Activated naive CD8-positive, alpha-beta T cell treated with anti-CD3 and anti-CD28 coated beads, Interleukin-2, amount 10 ng/mL, durations not matched to agents 7 days and 5 days (primary cell): Measurements from ENCODE around the gene ADTRP. TPM values are rescaled to one million over a fixed set of nuclear protein-coding genes. Genes with fewer than 3 reads are reported as not detected.

Experiments
- ATAC-seq: fragments of 150-1000 bp; cut with Tn5 transposase; one replicate; pipeline ENCODE4 v1.10.0; 2021; ENCODE audit warnings: low read depth, moderate library complexity
- POLR2A ChIA-PET: fragments of 350-600 bp; sonication (Branson Sonifier 250); formaldehyde crosslinking; loops from one replicate; lab custom pipeline; 2021; ENCODE audit warnings: antibody characterized with exemption; lab: Charles Lee
- DNase-seq: peaks from one replicate; pipeline ENCODE4 v3.0.0; 2021
- H3K27ac Mint-ChIP-seq: one replicate; pipeline ENCODE4 v1.8.0; 2022; ENCODE audit warnings: mild to moderate bottlenecking, mixed read lengths
- H3K27me3 Mint-ChIP-seq: one replicate; pipeline ENCODE4 v1.8.0; 2022; ENCODE audit warnings: mild to moderate bottlenecking, moderate library complexity, mixed read lengths
- H3K36me3 Mint-ChIP-seq: one replicate; pipeline ENCODE4 v1.8.0; 2021; ENCODE audit warnings: mild to moderate bottlenecking, mixed read lengths
- H3K4me1 Mint-ChIP-seq: one replicate; pipeline ENCODE4 v1.8.0; 2021; ENCODE audit warnings: mixed read lengths
- H3K4me3 Mint-ChIP-seq: one replicate; pipeline ENCODE4 v1.8.0; 2022; ENCODE audit warnings: mild to moderate bottlenecking, moderate library complexity, mixed read lengths
- H3K9me3 Mint-ChIP-seq: one replicate; pipeline ENCODE4 v1.8.0; 2021; ENCODE audit warnings: mixed read lengths
- total RNA-seq, 2 experiments: library from RNA; stranded (reverse); gene quantifications; one replicate each; pipeline ENCODE4 v1.2.3, GENCODE V29; 2021

The ADTRP gene, protein sequence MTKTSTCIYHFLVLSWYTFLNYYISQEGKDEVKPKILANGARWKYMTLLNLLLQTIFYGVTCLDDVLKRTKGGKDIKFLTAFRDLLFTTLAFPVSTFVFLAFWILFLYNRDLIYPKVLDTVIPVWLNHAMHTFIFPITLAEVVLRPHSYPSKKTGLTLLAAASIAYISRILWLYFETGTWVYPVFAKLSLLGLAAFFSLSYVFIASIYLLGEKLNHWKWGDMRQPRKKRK
- 1 to 10 TPM; 1.9 to 2.3 TPM for total RNA-seq

DNA sequence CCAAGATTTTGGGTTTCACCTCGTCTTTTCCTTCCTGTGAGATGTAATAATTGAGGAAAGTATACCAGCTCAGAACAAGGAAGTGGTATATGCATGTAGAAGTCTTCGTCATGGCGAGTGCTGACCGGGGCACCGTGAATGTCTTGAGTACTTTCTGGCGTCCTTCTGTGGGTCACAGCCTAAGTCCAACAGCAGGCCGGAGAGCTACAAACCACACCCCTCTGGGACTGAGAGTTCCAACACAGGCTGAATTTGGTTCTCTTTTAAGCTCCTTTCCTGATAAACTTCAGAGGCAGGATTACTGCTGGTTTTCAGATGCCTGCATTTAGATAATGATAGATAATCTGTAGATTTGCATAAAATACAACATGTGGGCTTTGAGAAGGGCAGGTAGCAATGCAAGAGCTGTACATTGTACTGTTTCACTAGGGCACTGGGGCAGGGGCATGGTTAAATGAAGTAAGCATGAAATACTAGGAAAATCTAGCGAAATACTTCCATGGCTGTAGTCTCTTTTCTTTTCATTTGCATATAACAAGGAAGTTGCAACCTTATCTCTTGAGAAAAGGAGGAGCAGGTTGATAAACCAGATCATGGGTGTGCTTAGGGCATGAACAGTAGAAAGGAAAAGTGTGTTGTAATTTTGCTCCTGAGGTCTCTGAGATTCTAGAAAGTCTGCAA lies at the start of gene ADTRP:
ADTRP (minus strand) TSS at position 156 of the 681 bp plus-strand sequence; CDS start at position 112, 44 bp downstream.
- DNase-seq (no peak), ATAC-seq (no peak)
- Mint-ChIP-seq H3K27ac (no peak within 1 kb of the TSS), H3K4me1 (no peaks in the 10 kb centered on the region), H3K36me3 (peaks cover 2% of the 10 kb centered on the region), H3K4me3 (no peak within 1 kb of the TSS), H3K9me3 (peaks cover 4% of the 10 kb centered on the region), H3K27me3 (no peaks in the 10 kb centered on the region)
- POLR2A ChIA-PET, result no interaction called here

GRCh38 chr6:11826779-11827178 lies 48.2 kb upstream of the ADTRP start:
- no peak for ATAC-seq
- H3K27ac Mint-ChIP-seq, result no peak overlapping the region
- no peaks in the 10 kb centered on the region for H3K4me1 Mint-ChIP-seq
- H3K27me3 Mint-ChIP-seq, result no peaks in the 10 kb centered on the region
- no peaks in the 10 kb centered on the region for H3K36me3 Mint-ChIP-seq
- no peak for DNase-seq
- POLR2A ChIA-PET, result no interaction called here
- no peaks in the 10 kb centered on the region for H3K9me3 Mint-ChIP-seq
- no peak overlapping the region for H3K4me3 Mint-ChIP-seq

DNA sequence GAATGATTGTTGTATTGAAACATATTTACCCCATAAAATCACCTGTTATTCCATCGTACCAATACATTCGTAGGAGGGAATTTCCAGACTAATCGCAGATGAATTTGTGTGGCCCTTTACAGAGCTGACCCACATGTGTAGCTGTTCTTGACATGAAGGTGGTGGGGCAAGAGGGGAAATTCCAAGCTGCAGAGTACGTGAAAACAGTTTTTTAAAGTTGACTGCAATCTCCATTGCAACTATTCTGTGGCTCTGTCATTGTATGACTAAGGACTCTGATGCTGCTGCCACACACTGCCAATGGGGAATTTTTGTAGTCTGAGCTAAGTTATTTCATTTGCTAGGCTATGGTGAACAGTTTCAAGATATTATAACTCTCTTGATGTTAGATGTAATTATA lies 46.4 kb upstream of the ADTRP start:
- H3K36me3 Mint-ChIP-seq, result no peaks in the 10 kb centered on the region
- H3K27ac Mint-ChIP-seq, result no peak overlapping the region
- H3K27me3 Mint-ChIP-seq, result no peaks in the 10 kb centered on the region
- H3K9me3 Mint-ChIP-seq, result no peaks in the 10 kb centered on the region
- no peak for DNase-seq
- no peak for ATAC-seq
- H3K4me1 Mint-ChIP-seq, result no peaks in the 10 kb centered on the region
- POLR2A ChIA-PET, result no interaction called here
- H3K4me3 Mint-ChIP-seq, result no peak overlapping the region

DNA sequence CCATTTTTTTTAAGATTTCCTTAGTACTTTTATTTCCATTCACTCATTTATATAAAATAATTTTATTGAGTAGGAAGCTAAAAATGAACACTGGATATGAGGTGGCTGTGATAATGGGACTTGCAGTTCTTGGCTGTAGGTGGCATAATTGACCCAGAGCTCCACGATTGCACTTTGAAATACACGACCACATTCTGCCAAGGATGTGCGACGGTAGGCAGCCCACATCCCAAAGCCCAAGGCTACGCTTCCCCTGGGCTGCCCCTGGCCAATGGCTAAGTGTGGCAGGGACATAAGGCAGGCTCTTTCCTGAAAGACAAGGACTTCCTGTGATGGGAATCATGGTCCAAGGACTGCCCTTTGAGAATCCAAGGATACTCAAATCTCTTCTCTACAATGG lies 43.7 kb upstream of the ADTRP start:
- peaks cover 3% of the 10 kb centered on the region for H3K9me3 Mint-ChIP-seq
- H3K27me3 Mint-ChIP-seq, result no peaks in the 10 kb centered on the region
- H3K36me3 Mint-ChIP-seq, result no peaks in the 10 kb centered on the region
- no peak overlapping the region for H3K27ac Mint-ChIP-seq
- H3K4me1 Mint-ChIP-seq, result no peaks in the 10 kb centered on the region
- no peak for ATAC-seq
- POLR2A ChIA-PET, result no interaction called here
- H3K4me3 Mint-ChIP-seq, result no peak overlapping the region
- DNase-seq, result no peak

DNA sequence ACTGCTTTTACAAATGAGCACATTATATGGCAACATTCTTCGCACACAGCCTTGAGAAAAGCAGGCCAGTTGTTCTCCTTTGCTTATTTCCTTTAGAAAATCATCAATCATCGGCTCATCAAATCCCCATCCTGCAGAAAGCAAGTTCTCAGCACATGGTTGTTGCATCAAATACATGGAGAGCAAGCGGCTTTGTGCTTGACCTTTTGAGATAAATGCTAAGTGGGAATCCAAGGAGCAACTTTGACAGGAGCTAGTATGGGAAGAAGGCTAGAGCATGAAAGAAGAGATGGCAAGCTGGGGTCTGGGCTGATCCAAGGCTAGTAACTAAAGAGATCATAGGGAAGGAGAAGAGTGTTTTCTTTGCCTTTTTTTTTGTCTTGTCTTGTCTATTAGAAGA lies 43.2 kb upstream of the ADTRP start:
- no peak overlapping the region for H3K4me3 Mint-ChIP-seq
- no peaks in the 10 kb centered on the region for H3K27me3 Mint-ChIP-seq
- DNase-seq (no peak), ATAC-seq (no peak)
- POLR2A ChIA-PET, result no interaction called here
- H3K36me3 Mint-ChIP-seq, result no peaks in the 10 kb centered on the region
- H3K4me1 Mint-ChIP-seq, result no peaks in the 10 kb centered on the region
- peaks cover 3% of the 10 kb centered on the region for H3K9me3 Mint-ChIP-seq
- no peak overlapping the region for H3K27ac Mint-ChIP-seq

DNA sequence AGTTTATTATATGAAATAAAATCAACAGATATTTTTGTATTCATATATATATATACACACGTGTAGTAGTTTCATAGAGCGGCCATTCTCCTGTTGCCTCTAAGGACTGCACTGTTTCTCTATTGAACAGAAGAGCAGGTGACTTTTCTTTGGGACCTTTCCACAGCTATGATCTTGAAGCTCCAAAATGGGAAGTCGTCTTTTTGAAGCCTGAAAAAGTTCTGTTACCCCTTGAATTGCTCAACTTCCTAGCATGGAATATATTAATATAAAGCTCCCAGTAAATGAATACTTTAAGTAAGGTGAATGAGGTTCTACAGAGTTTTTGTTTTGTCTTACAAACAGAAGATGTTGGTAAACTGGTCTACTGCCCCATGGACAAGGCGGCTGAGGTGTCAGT lies 42.2 kb upstream of the ADTRP start:
- Mint-ChIP-seq H3K9me3 (peaks cover 3% of the 10 kb centered on the region), H3K4me3 (no peak overlapping the region), H3K27ac (no peak overlapping the region), H3K4me1 (no peaks in the 10 kb centered on the region), H3K27me3 (no peaks in the 10 kb centered on the region), H3K36me3 (no peaks in the 10 kb centered on the region)
- ATAC-seq (no peak), DNase-seq (no peak)
- POLR2A ChIA-PET, result no interaction called here

GRCh38 chr6:11819486-11819885 lies 40.9 kb upstream of the ADTRP start:
- POLR2A ChIA-PET, result no interaction called here
- Mint-ChIP-seq H3K4me1 (no peaks in the 10 kb centered on the region), H3K27me3 (no peaks in the 10 kb centered on the region), H3K4me3 (no peak overlapping the region), H3K27ac (no peak overlapping the region), H3K36me3 (no peaks in the 10 kb centered on the region), H3K9me3 (peaks cover 3% of the 10 kb centered on the region)
- ATAC-seq (no peak), DNase-seq (no peak)

GRCh38 chr6:11815231-11815630 lies 36.6 kb upstream of the ADTRP start:
- ATAC-seq (no peak), DNase-seq (no peak)
- peaks cover 6% of the 10 kb centered on the region for H3K9me3 Mint-ChIP-seq
- H3K36me3 Mint-ChIP-seq, result no peaks in the 10 kb centered on the region
- no peak overlapping the region for H3K4me3 Mint-ChIP-seq
- no peaks in the 10 kb centered on the region for H3K27me3 Mint-ChIP-seq
- H3K27ac Mint-ChIP-seq, result no peak overlapping the region
- POLR2A ChIA-PET, result no interaction called here
- no peaks in the 10 kb centered on the region for H3K4me1 Mint-ChIP-seq

DNA sequence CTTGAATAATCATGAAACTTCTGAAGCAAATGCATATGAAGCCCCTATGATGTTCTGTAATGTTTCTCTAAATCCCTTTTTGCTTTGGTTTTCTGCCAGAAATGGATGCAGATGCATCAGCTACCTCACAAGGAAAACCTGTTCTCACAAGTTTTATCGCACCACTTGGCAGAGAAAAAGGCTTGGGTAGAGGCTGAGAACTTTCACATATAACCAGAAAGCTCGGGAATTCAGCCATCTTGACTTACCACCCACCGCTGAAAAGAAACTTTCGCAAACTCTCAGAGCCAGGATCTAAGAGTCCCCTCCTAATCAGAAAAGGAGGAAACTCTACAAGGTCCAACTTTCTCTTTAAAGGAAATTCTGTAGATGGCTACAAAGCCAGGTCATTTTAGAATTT lies 36.2 kb upstream of the ADTRP start:
- Mint-ChIP-seq H3K27ac (no peak overlapping the region), H3K4me1 (no peaks in the 10 kb centered on the region), H3K36me3 (no peaks in the 10 kb centered on the region), H3K9me3 (peaks cover 6% of the 10 kb centered on the region), H3K27me3 (no peaks in the 10 kb centered on the region), H3K4me3 (no peak overlapping the region)
- no peak for DNase-seq
- POLR2A ChIA-PET, result no interaction called here
- no peak for ATAC-seq

- Mint-ChIP-seq H3K27ac (no peak overlapping the region), H3K36me3 (no peaks in the 10 kb centered on the region), H3K27me3 (no peaks in the 10 kb centered on the region), H3K4me1 (no peaks in the 10 kb centered on the region), H3K9me3 (peaks cover 3% of the 10 kb centered on the region), H3K4me3 (no peak overlapping the region)
- no peak for DNase-seq
- POLR2A ChIA-PET, result no interaction called here
- no peak for ATAC-seq
Observed at GRCh38 chr6:11814106-11814505, 35.5 kb upstream of the ADTRP start.

- H3K9me3 Mint-ChIP-seq, result peaks cover 5% of the 10 kb centered on the region
Observed at GRCh38 chr6:11813606-11814005, 35.0 kb upstream of the ADTRP start.

DNA sequence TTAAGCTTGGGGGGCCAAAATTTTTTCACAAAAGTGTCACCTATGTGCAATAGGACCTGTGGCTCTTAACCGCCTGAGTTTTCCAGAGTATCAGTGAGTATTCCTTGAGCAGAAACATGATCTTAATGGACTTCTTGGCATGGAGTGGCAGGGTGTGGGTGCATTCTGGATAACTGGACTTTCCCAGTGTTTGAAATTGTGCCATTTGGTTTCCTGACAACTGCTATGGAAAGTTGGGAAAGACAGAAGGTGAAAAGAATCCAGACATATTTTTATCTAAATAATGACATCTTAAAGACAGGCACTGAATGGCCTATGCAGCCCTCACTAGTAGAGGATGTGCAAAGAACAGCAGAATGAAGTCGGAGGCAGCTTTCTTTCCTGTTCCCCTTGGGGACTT lies 34.3 kb upstream of the ADTRP start:
- Mint-ChIP-seq H3K4me3 (no peak overlapping the region), H3K36me3 (peaks cover 2% of the 10 kb centered on the region), H3K9me3 (peaks cover 5% of the 10 kb centered on the region), H3K27me3 (no peaks in the 10 kb centered on the region), H3K4me1 (no peaks in the 10 kb centered on the region), H3K27ac (no peak overlapping the region)
- no peak for ATAC-seq
- POLR2A ChIA-PET, result no interaction called here
- no peak for DNase-seq

More at GRCh38 chr6:11813606-11814005, 35.0 kb upstream of the ADTRP start:
- no peaks in the 10 kb centered on the region for H3K4me1 Mint-ChIP-seq
- H3K27ac Mint-ChIP-seq, result no peak overlapping the region
- no peaks in the 10 kb centered on the region for H3K27me3 Mint-ChIP-seq
- peaks cover 2% of the 10 kb centered on the region for H3K36me3 Mint-ChIP-seq
- DNase-seq, result no peak
- POLR2A ChIA-PET, result no interaction called here
- no peak overlapping the region for H3K4me3 Mint-ChIP-seq
- ATAC-seq, result no peak

GRCh38 chr6:11812439-11812838 lies 33.8 kb upstream of the ADTRP start:
- Mint-ChIP-seq H3K27ac (no peak overlapping the region), H3K4me3 (no peak overlapping the region), H3K4me1 (no peaks in the 10 kb centered on the region), H3K36me3 (peaks cover 2% of the 10 kb centered on the region), H3K27me3 (no peaks in the 10 kb centered on the region), H3K9me3 (peaks cover 5% of the 10 kb centered on the region)
- POLR2A ChIA-PET, result no interaction called here
- DNase-seq, result no peak
- ATAC-seq, result no peak

GRCh38 chr6:11811644-11812264 lies 33.2 kb upstream of the ADTRP start:
- peaks cover 5% of the 10 kb centered on the region for H3K9me3 Mint-ChIP-seq
- POLR2A ChIA-PET, result no interaction called here
- ATAC-seq (no peak), DNase-seq (no peak)
- H3K36me3 Mint-ChIP-seq, result peaks cover 2% of the 10 kb centered on the region
- H3K27ac Mint-ChIP-seq, result no peak overlapping the region
- peaks cover 2% of the 10 kb centered on the region for H3K4me1 Mint-ChIP-seq
- no peak overlapping the region for H3K4me3 Mint-ChIP-seq
- no peaks in the 10 kb centered on the region for H3K27me3 Mint-ChIP-seq
